ENCODE data around the gene AQP5. TPM values are rescaled to one million over a fixed set of nuclear protein-coding genes. Genes with fewer than 3 reads are reported as not detected.

AQP5 gene
- total and polyA plus RNA-seq, 4 donors, result 0.08 to 1.2 TPM; not detected in 2

GRCh38 chr12:49966511-49967041 lies 4.9 kb downstream of the AQP5 start:
- WGBS, 2 donors, result 38 to 42% methylated on average over 16 of the region's 16 CpGs
- no peaks in the 10 kb centered on the region for H3K4me1 ChIP-seq (ENCODE audit: control insufficient read depth in 1 of 2, insufficient read depth in 2 of 2, low read length in 2 of 2)
- no peaks in the 10 kb centered on the region for H3K36me3 ChIP-seq (ENCODE audit: control insufficient read depth in 1 of 2, insufficient read depth in 2 of 2, low read length in 1 of 2)
- no peak overlapping the region for H3K27ac ChIP-seq (ENCODE audit: low read depth in 1 of 2, low read length in 2 of 2)
- intact Hi-C loops (cut with DNase I), result loop anchor here (2.0 to 10.0 kb wide), 5 partner anchors 90 to 208 kb away; partner anchors contain the start of gene ASIC1 (in 2 of the 2)
- H3K27me3 ChIP-seq (ENCODE audit: control insufficient read depth in 1 of 2, insufficient read depth in 2 of 2, low read length in 1 of 2), result no peaks in the 10 kb centered on the region
- DNase-seq, result peak in 1 of 2 donors; percentile 62
- H3K4me3 ChIP-seq (ENCODE audit: low read length in 2 of 2), result no peak overlapping the region
- no peak for ATAC-seq (ENCODE audit: low FRiP score)
- no peaks in the 10 kb centered on the region for H3K9me3 ChIP-seq (ENCODE audit: control insufficient read depth, low read length)

- Histone ChIP-seq H3K9me3 (ENCODE audit: control insufficient read depth, low read length) (no peaks in the 10 kb centered on the region), H3K27ac (ENCODE audit: low read depth in 1 of 2, low read length in 2 of 2) (no peak overlapping the region), H3K4me1 (ENCODE audit: control insufficient read depth in 1 of 2, insufficient read depth in 2 of 2, low read length in 2 of 2) (no peaks in the 10 kb centered on the region), H3K4me3 (ENCODE audit: low read length in 2 of 2) (no peak overlapping the region), H3K27me3 (ENCODE audit: control insufficient read depth in 1 of 2, insufficient read depth in 2 of 2, low read length in 1 of 2) (no peaks in the 10 kb centered on the region), H3K36me3 (ENCODE audit: control insufficient read depth in 1 of 2, insufficient read depth in 2 of 2, low read length in 1 of 2) (no peaks in the 10 kb centered on the region)
- intact Hi-C loops (cut with DNase I), result loop anchor here (2.0 to 10.0 kb wide), 5 partner anchors 90 to 208 kb away; partner anchors contain the start of gene ASIC1 (in 2 of the 2)
- WGBS, 2 donors, result 2% methylated on average over 40 of the region's 40 CpGs
- ATAC-seq (ENCODE audit: low FRiP score) (peak; percentile 93), DNase-seq (peak; percentile 95 to 98)
Measured at GRCh38 chr12:49967042-49967776, 5.5 kb downstream of the AQP5 start.

- intact Hi-C loops (cut with DNase I), result loop anchor here (2.0 to 10.0 kb wide), 5 partner anchors 89 to 207 kb away; partner anchors contain the start of gene ASIC1 (in 2 of the 2)
- H3K36me3 ChIP-seq (ENCODE audit: control insufficient read depth in 1 of 2, insufficient read depth in 2 of 2, low read length in 1 of 2), result no peaks in the 10 kb centered on the region
- ATAC-seq (ENCODE audit: low FRiP score), result no peak
- no peak overlapping the region for H3K27ac ChIP-seq (ENCODE audit: low read depth in 1 of 2, low read length in 2 of 2)
- WGBS, 2 donors, result 39 to 42% methylated on average over 15 of the region's 15 CpGs
- H3K9me3 ChIP-seq (ENCODE audit: control insufficient read depth, low read length), result no peaks in the 10 kb centered on the region
- H3K27me3 ChIP-seq (ENCODE audit: control insufficient read depth in 1 of 2, insufficient read depth in 2 of 2, low read length in 1 of 2), result no peaks in the 10 kb centered on the region
- no peak overlapping the region for H3K4me3 ChIP-seq (ENCODE audit: low read length in 2 of 2)
- no peaks in the 10 kb centered on the region for H3K4me1 ChIP-seq (ENCODE audit: control insufficient read depth in 1 of 2, insufficient read depth in 2 of 2, low read length in 2 of 2)
- DNase-seq, result peak in 1 of 2 donors; percentile 62
Measured at GRCh38 chr12:49967777-49968250, 6.1 kb downstream of the AQP5 start.

GRCh38 chr12:49968471-49968870 lies 6.8 kb downstream of the AQP5 start:
- peak in 1 of 2 donors; percentile 70 for DNase-seq
- Histone ChIP-seq H3K4me1 (ENCODE audit: control insufficient read depth in 1 of 2, insufficient read depth in 2 of 2, low read length in 2 of 2) (no peaks in the 10 kb centered on the region), H3K36me3 (ENCODE audit: control insufficient read depth in 1 of 2, insufficient read depth in 2 of 2, low read length in 1 of 2) (no peaks in the 10 kb centered on the region), H3K4me3 (ENCODE audit: low read length in 2 of 2) (no peak overlapping the region), H3K27me3 (ENCODE audit: control insufficient read depth in 1 of 2, insufficient read depth in 2 of 2, low read length in 1 of 2) (no peaks in the 10 kb centered on the region), H3K27ac (ENCODE audit: low read depth in 1 of 2, low read length in 2 of 2) (no peak overlapping the region), H3K9me3 (ENCODE audit: control insufficient read depth, low read length) (no peaks in the 10 kb centered on the region)
- ATAC-seq (ENCODE audit: low FRiP score), result no peak
- intact Hi-C loops (cut with DNase I), result loop anchor here (5.0 to 10.0 kb wide), 3 partner anchors 89 to 206 kb away; partner anchors contain the start of gene ASIC1 (in 1 of the 2)
- WGBS, 2 donors, result 78 to 80% methylated on average over 6 of the region's 6 CpGs

GRCh38 chr12:49969027-49969426 lies 7.4 kb downstream of the AQP5 start:
- Histone ChIP-seq H3K27ac (ENCODE audit: low read depth in 1 of 2, low read length in 2 of 2) (no peak overlapping the region), H3K27me3 (ENCODE audit: control insufficient read depth in 1 of 2, insufficient read depth in 2 of 2, low read length in 1 of 2) (no peaks in the 10 kb centered on the region), H3K9me3 (ENCODE audit: control insufficient read depth, low read length) (no peaks in the 10 kb centered on the region), H3K4me3 (ENCODE audit: low read length in 2 of 2) (no peak overlapping the region), H3K4me1 (ENCODE audit: control insufficient read depth in 1 of 2, insufficient read depth in 2 of 2, low read length in 2 of 2) (no peaks in the 10 kb centered on the region), H3K36me3 (ENCODE audit: control insufficient read depth in 1 of 2, insufficient read depth in 2 of 2, low read length in 1 of 2) (no peaks in the 10 kb centered on the region)
- WGBS, 2 donors, result 82 to 84% methylated on average over 5 of the region's 5 CpGs
- intact Hi-C loops (cut with DNase I), result loop anchor here (5.0 to 10.0 kb wide), 3 partner anchors 88 to 206 kb away; partner anchors contain the start of gene ASIC1 (in 1 of the 2)
- peak in 1 of 2 donors; percentile 40 for DNase-seq
- no peak for ATAC-seq (ENCODE audit: low FRiP score)

- 91 to 95% methylated on average over 12 of the region's 12 CpGs for WGBS, 2 donors
- DNase-seq, result peak in 1 of 2 donors; percentile 64
- Histone ChIP-seq H3K9me3 (ENCODE audit: control insufficient read depth, low read length) (no peaks in the 10 kb centered on the region), H3K36me3 (ENCODE audit: control insufficient read depth in 1 of 2, insufficient read depth in 2 of 2, low read length in 1 of 2) (no peaks in the 10 kb centered on the region), H3K27ac (ENCODE audit: low read depth in 1 of 2, low read length in 2 of 2) (no peak overlapping the region), H3K27me3 (ENCODE audit: control insufficient read depth in 1 of 2, insufficient read depth in 2 of 2, low read length in 1 of 2) (no peaks in the 10 kb centered on the region), H3K4me1 (ENCODE audit: control insufficient read depth in 1 of 2, insufficient read depth in 2 of 2, low read length in 2 of 2) (no peaks in the 10 kb centered on the region), H3K4me3 (ENCODE audit: low read length in 2 of 2) (no peak overlapping the region)
- intact Hi-C loops (cut with DNase I), result loop anchor here (5.0 to 10.0 kb wide), 3 partner anchors 87 to 205 kb away; partner anchors contain the start of gene ASIC1 (in 1 of the 2)
- ATAC-seq (ENCODE audit: low FRiP score), result no peak
Measured at GRCh38 chr12:49969651-49970429, 8.2 kb downstream of the AQP5 start.

- no peaks in the 10 kb centered on the region for H3K27me3 ChIP-seq (ENCODE audit: control insufficient read depth in 1 of 2, insufficient read depth in 2 of 2, low read length in 1 of 2)
- intact Hi-C loops (cut with DNase I), result no loop called here
- ATAC-seq (ENCODE audit: low FRiP score) (no peak), DNase-seq (peak in 1 of 2 donors; percentile 68)
- no peaks in the 10 kb centered on the region for H3K9me3 ChIP-seq (ENCODE audit: control insufficient read depth, low read length)
- no peak overlapping the region for H3K27ac ChIP-seq (ENCODE audit: low read depth in 1 of 2, low read length in 2 of 2)
- no peaks in the 10 kb centered on the region for H3K4me1 ChIP-seq (ENCODE audit: control insufficient read depth in 1 of 2, insufficient read depth in 2 of 2, low read length in 2 of 2)
- no peak overlapping the region for H3K4me3 ChIP-seq (ENCODE audit: low read length in 2 of 2)
- 86 to 88% methylated on average over 10 of the region's 10 CpGs for WGBS, 2 donors
- H3K36me3 ChIP-seq (ENCODE audit: control insufficient read depth in 1 of 2, insufficient read depth in 2 of 2, low read length in 1 of 2), result no peaks in the 10 kb centered on the region
Measured at GRCh38 chr12:49970658-49971057, 9.0 kb downstream of the AQP5 start.

GRCh38 chr12:49971141-49971540 lies 9.5 kb downstream of the AQP5 start:
- intact Hi-C loops (cut with DNase I), result no loop called here
- H3K9me3 ChIP-seq (ENCODE audit: control insufficient read depth, low read length), result no peaks in the 10 kb centered on the region
- H3K27me3 ChIP-seq (ENCODE audit: control insufficient read depth in 1 of 2, insufficient read depth in 2 of 2, low read length in 1 of 2), result no peaks in the 10 kb centered on the region
- H3K27ac ChIP-seq (ENCODE audit: low read depth in 1 of 2, low read length in 2 of 2), result no peak overlapping the region
- H3K4me3 ChIP-seq (ENCODE audit: low read length in 2 of 2), result no peak overlapping the region
- no peaks in the 10 kb centered on the region for H3K4me1 ChIP-seq (ENCODE audit: control insufficient read depth in 1 of 2, insufficient read depth in 2 of 2, low read length in 2 of 2)
- WGBS, 2 donors, result 90 to 92% methylated on average over 6 of the region's 6 CpGs
- ATAC-seq (ENCODE audit: low FRiP score) (no peak), DNase-seq (peak in 1 of 2 donors; percentile 42)
- no peaks in the 10 kb centered on the region for H3K36me3 ChIP-seq (ENCODE audit: control insufficient read depth in 1 of 2, insufficient read depth in 2 of 2, low read length in 1 of 2)

Measured in aorta (tissue), 5 donors.